Osteocyte (in vitro differentiated cells): ENCODE data around the gene ROM1. TPM values are rescaled to one million over a fixed set of nuclear protein-coding genes. Genes with fewer than 3 reads are reported as not detected.

Source experiments
- DNase-seq: peaks from one replicate; pipeline ENCODE4 v3.0.0; 2021; ENCODE audit warnings: mixed read lengths; ENCODE audit not compliant: unreplicated experiment; ENCODE audit errors: extremely low spot score
- H3K27ac Mint-ChIP-seq: one replicate; pipeline ENCODE4 v1.8.0; 2021; ENCODE audit warnings: mild to moderate bottlenecking, mixed read lengths; ENCODE audit not compliant: unreplicated experiment
- H3K27me3 Mint-ChIP-seq: one replicate; pipeline ENCODE4 v1.8.0; 2021; ENCODE audit warnings: mixed read lengths; ENCODE audit not compliant: unreplicated experiment
- H3K36me3 Mint-ChIP-seq: one replicate; pipeline ENCODE4 v1.8.0; 2021; ENCODE audit warnings: mixed read lengths; ENCODE audit not compliant: unreplicated experiment
- H3K4me1 Mint-ChIP-seq: one replicate; pipeline ENCODE4 v1.8.0; 2021; ENCODE audit warnings: mixed read lengths; ENCODE audit not compliant: unreplicated experiment
- H3K4me3 Mint-ChIP-seq: one replicate; pipeline ENCODE4 v1.8.0; 2021; ENCODE audit warnings: mild to moderate bottlenecking, moderate library complexity, mixed read lengths; ENCODE audit not compliant: unreplicated experiment
- H3K9me3 Mint-ChIP-seq: one replicate; pipeline ENCODE4 v1.8.0; 2021; ENCODE audit warnings: mixed read lengths; ENCODE audit not compliant: unreplicated experiment
- CTCF ChIP-seq: fragments of 200-600 bp; sonication (generic); IDR thresholded peaks from 2 replicates; pipeline ENCODE4 v1.5.0; 2021; ENCODE audit warnings: antibody characterized with exemption, mild to moderate bottlenecking, moderate library complexity
- total RNA-seq: library from RNA; stranded (reverse); gene quantifications from 2 replicates; pipeline ENCODE4 v1.2.1, GENCODE V29; 2021

ROM1 gene
- total RNA-seq, 1 donor from 2014 or later = 4.4 TPM

- DNase-seq = no peak
- Mint-ChIP-seq H3K27ac (peak overlapping the region; percentile 99), H3K9me3 (no peaks in the 10 kb centered on the region), H3K4me3 (peak overlapping the region; percentile 95), H3K4me1 (peaks cover 48% of the 10 kb centered on the region), H3K36me3 (peaks cover 32% of the 10 kb centered on the region), H3K27me3 (no peaks in the 10 kb centered on the region)
- TF ChIP-seq CTCF = no peak
These were observed 38.5 kb upstream of the ROM1 start for GRCh38 chr11:62574363-62575071.

GRCh38 chr11:62575156-62575555 is 37.9 kb upstream of the ROM1 start:
- TF ChIP-seq CTCF = no peak
- H3K27me3 Mint-ChIP-seq = no peaks in the 10 kb centered on the region
- DNase-seq = no peak
- no peaks in the 10 kb centered on the region for H3K9me3 Mint-ChIP-seq
- H3K27ac Mint-ChIP-seq = peak overlapping the region; percentile 99
- peak overlapping the region; percentile 95 for H3K4me3 Mint-ChIP-seq
- peaks cover 32% of the 10 kb centered on the region for H3K36me3 Mint-ChIP-seq
- peaks cover 43% of the 10 kb centered on the region for H3K4me1 Mint-ChIP-seq

- peak overlapping the region; percentile 99 for H3K27ac Mint-ChIP-seq
- DNase-seq = no peak
- H3K9me3 Mint-ChIP-seq = no peaks in the 10 kb centered on the region
- H3K4me1 Mint-ChIP-seq = peaks cover 40% of the 10 kb centered on the region
- no peak for TF ChIP-seq CTCF
- peak overlapping the region; percentile 95 for H3K4me3 Mint-ChIP-seq
- peaks cover 31% of the 10 kb centered on the region for H3K36me3 Mint-ChIP-seq
- no peaks in the 10 kb centered on the region for H3K27me3 Mint-ChIP-seq
These were observed 37.2 kb upstream of the ROM1 start for GRCh38 chr11:62575837-62576236.

- Mint-ChIP-seq H3K4me3 (no peak overlapping the region), H3K27ac (no peak overlapping the region), H3K4me1 (peaks cover 29% of the 10 kb centered on the region), H3K36me3 (peaks cover 24% of the 10 kb centered on the region), H3K9me3 (no peaks in the 10 kb centered on the region), H3K27me3 (no peaks in the 10 kb centered on the region)
- DNase-seq = no peak
- TF ChIP-seq CTCF = no peak
These were observed 35.9 kb upstream of the ROM1 start for GRCh38 chr11:62577046-62577714.

- Mint-ChIP-seq H3K4me3 (no peak overlapping the region), H3K27ac (no peak overlapping the region), H3K36me3 (peaks cover 14% of the 10 kb centered on the region), H3K27me3 (no peaks in the 10 kb centered on the region), H3K9me3 (no peaks in the 10 kb centered on the region), H3K4me1 (peaks cover 19% of the 10 kb centered on the region)
- DNase-seq = no peak
- no peak for TF ChIP-seq CTCF
These were observed 34.5 kb upstream of the ROM1 start for GRCh38 chr11:62578541-62578940.
